Islet precursor cell (in vitro differentiated cells): ENCODE results near the gene NBPF19.
A peak's percentile ranks its signal among the peaks of the same experiment; 100 is the strongest.
"Not testable (repeated sequence)": the region's sequence is repeated elsewhere in the genome, so short reads cannot be mapped to it uniquely, and the experiment has no call there.

Experiments used
- DNase-seq: peaks from one replicate; pipeline ENCODE4 v3.0.0-alpha.2; 2018

Gene NBPF19, protein sequence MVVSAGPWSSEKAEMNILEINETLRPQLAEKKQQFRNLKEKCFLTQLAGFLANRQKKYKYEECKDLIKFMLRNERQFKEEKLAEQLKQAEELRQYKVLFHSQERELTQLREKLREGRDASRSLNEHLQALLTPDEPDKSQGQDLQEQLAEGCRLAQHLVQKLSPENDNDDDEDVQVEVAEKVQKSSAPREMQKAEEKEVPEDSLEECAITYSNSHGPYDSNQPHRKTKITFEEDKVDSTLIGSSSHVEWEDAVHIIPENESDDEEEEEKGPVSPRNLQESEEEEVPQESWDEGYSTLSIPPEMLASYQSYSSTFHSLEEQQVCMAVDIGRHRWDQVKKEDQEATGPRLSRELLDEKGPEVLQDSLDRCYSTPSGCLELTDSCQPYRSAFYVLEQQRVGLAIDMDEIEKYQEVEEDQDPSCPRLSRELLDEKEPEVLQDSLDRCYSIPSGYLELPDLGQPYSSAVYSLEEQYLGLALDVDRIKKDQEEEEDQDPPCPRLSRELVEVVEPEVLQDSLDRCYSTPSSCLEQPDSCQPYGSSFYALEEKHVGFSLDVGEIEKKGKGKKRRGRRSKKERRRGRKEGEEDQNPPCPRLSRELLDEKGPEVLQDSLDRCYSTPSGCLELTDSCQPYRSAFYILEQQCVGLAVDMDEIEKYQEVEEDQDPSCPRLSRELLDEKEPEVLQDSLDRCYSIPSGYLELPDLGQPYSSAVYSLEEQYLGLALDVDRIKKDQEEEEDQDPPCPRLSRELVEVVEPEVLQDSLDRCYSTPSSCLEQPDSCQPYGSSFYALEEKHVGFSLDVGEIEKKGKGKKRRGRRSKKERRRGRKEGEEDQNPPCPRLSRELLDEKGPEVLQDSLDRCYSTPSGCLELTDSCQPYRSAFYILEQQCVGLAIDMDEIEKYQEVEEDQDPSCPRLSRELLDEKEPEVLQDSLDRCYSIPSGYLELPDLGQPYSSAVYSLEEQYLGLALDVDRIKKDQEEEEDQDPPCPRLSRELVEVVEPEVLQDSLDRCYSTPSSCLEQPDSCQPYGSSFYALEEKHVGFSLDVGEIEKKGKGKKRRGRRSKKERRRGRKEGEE (N-terminal part only)

DNA sequence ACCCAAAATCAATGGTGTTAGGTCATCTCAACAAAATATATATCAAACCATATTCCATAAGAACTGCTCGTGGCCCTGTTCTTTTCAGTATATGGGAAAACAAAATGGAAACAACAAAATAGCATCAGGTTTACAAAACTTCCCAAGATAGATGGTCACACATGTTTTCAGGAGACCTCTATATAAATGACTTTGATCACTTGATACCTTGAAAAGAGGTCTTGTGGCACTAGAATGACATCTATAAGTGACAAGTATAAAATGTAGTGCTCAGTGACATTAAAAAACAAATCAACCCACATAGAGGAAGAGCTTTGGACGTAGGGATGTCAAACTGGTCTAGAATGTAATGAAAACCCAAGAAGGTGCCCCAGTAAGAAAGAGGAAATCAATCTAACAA lies at the start of gene NBPF19:
NBPF19 (plus strand) TSS at position 301 of the 400 bp plus-strand sequence. CDS start 888 bp downstream, outside the sequence.
- DNase-seq = not testable (repeated sequence)

DNA sequence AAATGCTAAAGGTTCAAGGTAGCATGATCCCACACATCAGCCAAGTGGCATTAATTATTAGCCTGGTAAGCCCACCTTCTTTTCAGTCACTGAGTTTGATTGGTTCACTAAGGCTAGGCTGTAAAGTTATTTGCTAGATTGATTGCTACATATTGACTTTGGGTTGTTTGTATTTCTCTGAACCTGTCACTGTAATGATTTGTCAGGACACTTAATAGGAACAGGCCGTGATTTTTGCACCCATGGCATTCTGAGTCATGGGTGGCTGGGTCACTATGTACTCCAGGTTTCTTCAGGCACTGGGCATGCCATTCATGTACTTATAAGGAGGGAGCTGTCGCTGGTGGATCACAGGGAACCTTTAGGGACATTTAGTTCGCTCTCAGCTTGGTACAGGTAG lies 46.5 kb upstream of the NBPF19 start:
- DNase-seq = not testable (repeated sequence)

DNA sequence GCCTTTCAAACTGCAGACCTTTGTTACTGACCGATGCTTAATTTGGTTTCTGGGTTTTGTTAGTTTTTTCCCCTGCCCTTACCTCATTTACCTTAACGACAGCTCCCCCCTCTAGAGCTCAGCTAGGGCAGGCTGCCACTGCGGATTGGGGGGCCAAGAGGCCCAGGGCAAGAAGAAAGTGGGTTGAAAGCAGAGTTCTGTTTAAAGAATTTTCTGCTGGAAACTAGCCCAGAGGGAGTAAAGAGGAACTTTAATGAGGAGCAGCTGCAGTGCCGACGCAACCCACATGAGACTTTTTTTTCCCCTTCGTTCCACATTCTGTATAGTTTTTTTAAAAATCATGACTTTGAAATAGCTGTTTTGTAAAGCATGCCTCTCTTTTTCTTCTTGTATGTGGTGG lies 29.4 kb upstream of the NBPF19 start:
- DNase-seq = peak; percentile 12

DNA sequence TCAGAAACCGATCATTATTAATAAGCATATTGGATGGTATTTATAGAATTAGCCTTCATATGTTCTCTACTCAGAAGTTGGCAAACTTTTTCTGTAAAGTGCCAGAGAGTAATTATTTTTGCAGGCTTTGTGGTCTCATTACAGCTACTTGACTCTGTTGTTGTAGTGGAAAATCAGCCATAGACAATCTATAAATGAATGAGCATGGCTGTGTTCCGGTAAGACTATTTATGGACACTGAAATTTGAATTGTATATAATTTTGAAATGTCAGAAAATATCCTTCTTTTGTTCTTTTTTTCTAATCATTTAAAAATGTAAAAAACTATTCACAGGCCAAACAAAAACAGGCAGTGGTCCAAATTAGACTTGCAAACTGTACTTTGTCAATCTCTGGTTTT lies 22.6 kb upstream of the NBPF19 start:
- DNase-seq = not testable (repeated sequence)

DNA sequence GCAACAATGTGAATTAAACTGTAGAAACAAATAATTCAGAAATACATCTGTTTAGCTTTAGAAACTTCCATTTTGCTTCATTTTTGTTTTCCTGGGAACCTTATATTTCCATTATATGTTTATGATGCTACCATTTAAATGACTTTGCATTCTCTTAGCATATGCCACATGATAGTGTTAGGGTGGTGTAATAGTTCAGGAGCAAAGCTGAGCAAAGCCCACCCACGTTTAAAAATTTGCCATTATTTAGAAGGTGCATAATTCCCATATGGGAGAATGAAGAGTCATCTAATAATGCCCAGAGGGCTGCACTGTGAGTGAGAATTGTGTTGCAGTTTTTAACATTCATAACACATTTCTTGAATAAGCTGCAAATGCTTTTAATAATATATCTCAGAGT lies 22.2 kb upstream of the NBPF19 start:
- DNase-seq = not testable (repeated sequence)

DNA sequence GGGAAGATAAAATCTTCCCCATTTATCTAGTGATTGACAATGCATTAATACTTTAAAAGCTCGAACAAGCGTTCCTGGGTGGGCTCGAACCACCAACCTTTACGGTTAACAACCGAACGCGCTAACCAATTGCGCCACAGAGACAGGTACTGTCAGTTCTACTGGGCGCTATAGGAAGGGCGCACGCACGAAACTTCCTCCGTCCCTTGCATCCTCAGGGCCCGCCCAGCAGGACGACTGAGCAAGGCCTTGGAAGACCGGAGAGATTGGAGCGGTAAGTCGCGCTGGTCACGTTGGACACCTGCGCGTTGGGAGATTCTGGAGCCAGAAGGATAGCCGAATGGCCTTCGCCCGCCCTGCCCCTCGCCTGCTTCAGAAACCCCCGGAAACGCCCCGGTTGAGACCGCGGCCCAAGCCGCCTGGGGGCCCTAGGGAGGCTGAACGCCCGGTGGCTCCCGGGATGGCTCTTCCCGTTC lies 83.5 kb downstream of the NBPF19 start:
- DNase-seq = peak; percentile 71

DNA sequence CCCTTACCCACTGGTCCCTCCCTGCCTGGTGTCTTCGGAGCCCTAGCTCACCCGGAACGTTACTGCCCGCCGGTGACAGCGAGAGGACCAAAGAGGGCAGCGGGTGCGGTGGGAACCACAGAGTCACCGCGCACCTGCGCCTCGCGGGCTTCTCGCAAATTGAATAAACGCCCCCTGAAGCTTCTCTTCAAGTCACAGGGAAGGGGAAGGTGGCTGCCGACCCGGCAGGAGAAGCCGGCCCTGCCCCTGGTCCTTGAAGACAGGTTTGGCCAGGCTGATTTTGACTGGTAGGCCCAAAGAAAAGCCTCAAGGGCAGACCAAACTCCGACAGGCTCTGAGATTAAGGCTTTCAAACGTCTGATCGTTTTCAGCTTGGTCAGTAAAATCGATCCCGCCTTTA lies 87.0 kb downstream of the NBPF19 start:
- not testable (repeated sequence) for DNase-seq

DNA sequence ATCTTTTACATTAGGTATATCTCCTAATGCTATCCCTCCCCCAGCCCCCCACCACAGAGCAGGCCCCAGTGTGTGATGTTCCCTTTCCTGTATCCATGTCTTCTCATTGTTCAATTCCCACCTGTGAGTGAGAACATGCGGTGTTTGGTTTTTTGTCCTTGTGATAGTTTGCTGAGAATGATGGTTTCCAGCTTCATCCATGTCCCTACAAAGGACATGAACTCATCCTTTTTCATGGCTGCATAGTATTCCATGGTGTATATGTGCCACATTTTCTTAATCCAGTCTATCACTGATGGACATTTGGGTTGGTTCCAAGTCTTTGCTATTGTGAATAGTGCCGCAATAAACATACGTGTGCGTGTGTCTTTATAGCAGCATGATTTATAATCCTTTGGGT lies 90.6 kb downstream of the NBPF19 start:
- not testable (repeated sequence) for DNase-seq

DNA sequence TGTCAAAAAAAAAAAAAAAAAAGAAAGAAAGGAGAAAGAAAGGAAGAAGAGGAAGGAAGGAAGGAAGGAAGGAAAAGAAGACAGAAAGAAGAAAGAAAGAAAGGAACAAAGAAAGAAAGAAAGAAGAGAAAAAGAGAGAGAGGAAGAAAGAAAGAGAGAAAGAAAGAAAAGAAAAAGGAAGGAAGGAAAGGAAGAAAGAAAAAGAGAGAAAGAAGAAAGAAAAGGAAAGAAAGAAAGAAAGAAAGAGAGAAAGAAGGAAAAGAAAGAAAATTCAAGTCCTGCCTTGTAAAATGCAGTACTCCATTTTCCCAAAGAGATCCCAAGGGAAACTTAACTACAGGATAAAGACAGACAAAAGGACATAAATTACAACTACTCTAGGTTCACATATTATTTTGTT lies 97.9 kb downstream of the NBPF19 start:
- not testable (repeated sequence) for DNase-seq

DNA sequence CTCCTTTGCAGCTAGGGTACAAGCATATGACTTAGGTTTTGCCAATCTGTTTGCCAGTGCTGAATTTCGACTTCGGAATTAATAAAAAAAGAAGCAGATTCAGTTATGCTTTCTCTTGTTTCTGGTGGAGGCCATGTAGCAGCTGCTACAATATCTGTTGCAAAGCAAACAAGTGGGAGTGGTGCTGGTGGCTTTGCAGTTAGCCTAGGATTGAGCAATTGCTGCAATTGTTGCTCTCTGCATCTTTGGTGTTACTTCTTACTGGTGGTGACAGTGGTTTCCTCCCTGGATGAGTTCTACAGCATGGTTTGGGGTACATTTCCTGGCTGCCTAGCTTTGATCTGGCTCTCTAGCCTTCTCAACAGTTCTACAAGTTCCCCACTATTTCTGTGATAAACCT lies 110.7 kb downstream of the NBPF19 start:
- DNase-seq = not testable (repeated sequence)
